Endothelial cell of umbilical vein (primary cell): Measurements from ENCODE around the gene SLF1. TPM values are rescaled to one million over a fixed set of nuclear protein-coding genes. Genes with fewer than 3 reads are reported as not detected.

Experiments
- BruUV-seq: library from RNA; stranded (reverse); fragments of 400-500 nt; replicated peaks from 2 replicates; lab custom pipeline; 2021; lab: Mats Ljungman, UMichigan
- CTCF ChIA-PET: fragments of 300-600, 350-600 bp; sonication (Branson Sonifier 250); formaldehyde crosslinking; loops from one replicate; lab custom pipeline; 2021; ENCODE audit warnings: antibody characterized with exemption, inconsistent platforms; lab: Charles Lee
- POLR2A ChIA-PET: fragments of 300-600, 350-600 bp; sonication (Branson Sonifier 250); formaldehyde crosslinking; loops from one replicate; lab custom pipeline; 2021; ENCODE audit warnings: antibody characterized with exemption, inconsistent platforms; lab: Charles Lee
- DNase-seq: peaks from one replicate; pipeline ENCODE4 v3.0.0-alpha.2; 2011; ENCODE audit warnings: low read depth, low spot score
- FAIRE-seq: peaks from 2 replicates; lab custom pipeline; 2011; peaks lifted over from hg19 to GRCh38; lab: Jason Lieb, UNC
- H2AFZ ChIP-seq: 2 replicates; pipeline ENCODE4 v1.6.0; 2012; ENCODE audit warnings: low read depth, low read length, control low read depth, inconsistent platforms
- H3K27ac ChIP-seq: 2 replicates; pipeline ENCODE4 v1.5.1; 2011; ENCODE audit warnings: low read depth, mild to moderate bottlenecking, control low read depth, low read length, moderate library complexity; ENCODE audit not compliant: insufficient read depth
- H3K27me3 ChIP-seq, 2 experiments: 2 replicates each; pipeline versions ENCODE4 v1.6.0 to v1.6.1; 2011; ENCODE audit warnings: low read length in 2 of 2, mixed read lengths in 1 of 2; ENCODE audit not compliant: control insufficient read depth in 2 of 2, insufficient read depth in 2 of 2
- H3K36me3 ChIP-seq, 2 experiments: 2 replicates in 1 of 2; 3 replicates in 1 of 2; pipeline ENCODE4 v1.5.1; 2011; ENCODE audit warnings: low read length in 2 of 2, mild to moderate bottlenecking in 1 of 2, moderate library complexity in 1 of 2; ENCODE audit not compliant: control insufficient read depth in 2 of 2, insufficient read depth in 2 of 2; ENCODE audit errors: extremely low read depth in 1 of 2
- H3K4me1 ChIP-seq: 3 replicates; pipeline ENCODE4 v1.5.1; 2011; ENCODE audit warnings: mild to moderate bottlenecking, low read length; ENCODE audit not compliant: control insufficient read depth, insufficient read depth; ENCODE audit errors: extremely low read depth
- H3K4me2 ChIP-seq: 2 replicates; pipeline ENCODE4 v1.6.1; 2011; ENCODE audit warnings: low read length, control low read depth, mixed read lengths; ENCODE audit not compliant: insufficient read depth
- H3K4me3 ChIP-seq, 3 experiments: fragments of 200-600 bp in 1 of 3; sonication (generic), shearing (Covaris generic) in 1 of 3; replicated peaks in 1 of 3; 2 replicates each; pipeline ENCODE4 v1.5.1; 2011 to 2016; ENCODE audit warnings: control low read depth in 3 of 3, low read length in 3 of 3, mild to moderate bottlenecking in 2 of 3, inconsistent platforms in 1 of 3, low read depth in 1 of 3, moderate library complexity in 1 of 3; ENCODE audit not compliant: insufficient read depth in 1 of 3
- H3K79me2 ChIP-seq: 2 replicates; pipeline ENCODE4 v1.6.0; 2012; ENCODE audit warnings: low read length, inconsistent platforms; ENCODE audit not compliant: control insufficient read depth, insufficient read depth
- H3K9ac ChIP-seq: replicated peaks from 2 replicates; pipeline ENCODE3; 2011; ENCODE audit warnings: low read length, control low read depth; ENCODE audit not compliant: insufficient read depth; ENCODE audit errors: extremely low read depth
- H3K9me1 ChIP-seq: replicated peaks from 3 replicates; pipeline ENCODE4 v1.6.0; 2011; ENCODE audit warnings: mild to moderate bottlenecking, low read length; ENCODE audit not compliant: control insufficient read depth, insufficient read depth; ENCODE audit errors: extremely low read depth
- H3K9me3 ChIP-seq: replicated peaks from 2 replicates; pipeline ENCODE4 v1.5.1; 2012; ENCODE audit warnings: low read length, inconsistent platforms; ENCODE audit not compliant: control insufficient read depth, insufficient read depth
- H4K20me1 ChIP-seq: replicated peaks from 2 replicates; pipeline ENCODE3; 2011; ENCODE audit warnings: mild to moderate bottlenecking, low read length; ENCODE audit not compliant: control insufficient read depth, insufficient read depth; ENCODE audit errors: extremely low read depth
- CTCF ChIP-seq, 2 donors: IDR thresholded peaks; 1 replicate in 1 of 2; 2 replicates in 1 of 2; pipeline ENCODE4 v1.5.1; 2011; ENCODE audit warnings: low read length in 2 of 2, mild to moderate bottlenecking in 2 of 2, moderate library complexity in 2 of 2, control low read depth in 1 of 2, inconsistent platforms in 1 of 2, low read depth in 1 of 2; ENCODE audit not compliant: insufficient read depth in 1 of 2; ENCODE audit errors: extremely low read depth in 1 of 2
- EZH2 ChIP-seq: IDR thresholded peaks from 2 replicates; pipeline ENCODE4 v1.6.1; 2012; ENCODE audit warnings: borderline replicate concordance, low read depth, mild to moderate bottlenecking, moderate library complexity, low read length, inconsistent platforms; ENCODE audit not compliant: severe bottlenecking
- GATA2 ChIP-seq: IDR thresholded peaks from 2 replicates; pipeline ENCODE4 v1.7.0; 2011; ENCODE audit warnings: low read depth, mild to moderate bottlenecking, moderate library complexity, mixed read lengths, low read length; ENCODE audit not compliant: insufficient read length, insufficient read depth
- JUN ChIP-seq: IDR thresholded peaks from 2 replicates; pipeline ENCODE4 v1.6.1; 2011; ENCODE audit warnings: borderline replicate concordance, low read depth; ENCODE audit not compliant: insufficient read length, insufficient read depth
- MYC ChIP-seq: IDR thresholded peaks from one replicate; pipeline ENCODE4 v1.6.1; 2011; ENCODE audit warnings: mild to moderate bottlenecking, low read depth, low read length
- POLR2A ChIP-seq: IDR thresholded peaks from 2 replicates; pipeline ENCODE4 v1.6.1; 2012; ENCODE audit warnings: low read depth, mild to moderate bottlenecking, control low read depth, low read length
- POLR2AphosphoS5 ChIP-seq: IDR thresholded peaks from 2 replicates; pipeline ENCODE4 v1.6.1; 2012; ENCODE audit warnings: low read depth, mild to moderate bottlenecking, control low read depth, low read length, moderate library complexity; ENCODE audit not compliant: insufficient read depth
- dilution Hi-C: fragments of 300-500 bp; cut with MboI; formaldehyde crosslinking; loops from one replicate; pipeline ENCODE4 v1.15.0; 2019; ENCODE audit warnings: low sequenced_read_pairs; ENCODE audit not compliant: extremely low pct_ligation_motif_present
- intact Hi-C: fragments of 100-400 bp; cut with micrococcal nuclease; formaldehyde crosslinking; loops from one replicate; pipeline ENCODE4 v1.10.0; 2022
- polyA plus RNA-seq, 4 experiments: library from polyadenylated mRNA; depleted of rRNA in 3 of 4; stranded (reverse) in 3 of 4; unstranded in 1 of 4; fragments of >200 nt; gene quantifications; 2 replicates each; pipeline versions ENCODE4 v1.2.1 to v1.2.3, GENCODE V29; 2011 to 2012; ENCODE audit warnings: missing spikeins in 1 of 4
- total RNA-seq: library from RNA; stranded (reverse); gene quantifications from 2 replicates; pipeline ENCODE4 v1.2.3, GENCODE V29; 2021
- TF ChIP-seq, protein P1 (sequence below): IDR thresholded peaks from 2 replicates; pipeline ENCODE4 v1.6.1; 2011; ENCODE audit not compliant: insufficient read depth, insufficient read length

SLF1 gene
- total and polyA plus RNA-seq, 2 donors (not counting 3 experiments of a cell fraction or from before 2014, with no cell fraction given), result 1.4 to 8.5 TPM

- BruUV-seq, result no TSS peak
- H2AFZ ChIP-seq, result no peak overlapping the region
- no peaks in the 10 kb centered on the region for H3K4me1 ChIP-seq
- H3K27me3 ChIP-seq, result no peaks in the 10 kb centered on the region
- TF ChIP-seq EZH2 (no peak), POLR2A (no peak), JUN (no peak), CTCF (IDR thresholded peaks at IDR 0.05; ENCODE audit: extremely low read depth in 1 of 2, insufficient read depth in 1 of 2, low read depth in 1 of 2, low read length in 2 of 2) (no peak), POLR2AphosphoS5 (no peak)
- TF ChIP-seq, protein P1, sequence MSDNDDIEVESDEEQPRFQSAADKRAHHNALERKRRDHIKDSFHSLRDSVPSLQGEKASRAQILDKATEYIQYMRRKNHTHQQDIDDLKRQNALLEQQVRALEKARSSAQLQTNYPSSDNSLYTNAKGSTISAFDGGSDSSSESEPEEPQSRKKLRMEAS, result no peak
- H3K4me2 ChIP-seq, result no peak overlapping the region
- no peaks in the 10 kb centered on the region for H4K20me1 ChIP-seq
- no peaks in the 10 kb centered on the region for H3K36me3 ChIP-seq
- no peak overlapping the region for H3K27ac ChIP-seq
- FAIRE-seq, result no peak
- H3K4me3 ChIP-seq, result no peak overlapping the region
- no peaks in the 10 kb centered on the region for H3K79me2 ChIP-seq
- ChIA-PET CTCF (no interaction called here), POLR2A (no interaction called here)
- no peak overlapping the region for H3K9ac ChIP-seq
- no peaks in the 10 kb centered on the region for H3K9me1 ChIP-seq
- DNase-seq, result no peak
- dilution Hi-C loops (no loop called here), intact Hi-C loops (no loop called here)
- H3K9me3 ChIP-seq, result no peaks in the 10 kb centered on the region
These were observed 81.1 kb downstream of the SLF1 start for GRCh38 chr5:94699562-94699961.

GRCh38 chr5:94700592-94700991 lies 82.1 kb downstream of the SLF1 start:
- H3K9me3 ChIP-seq, result no peaks in the 10 kb centered on the region
- no peak overlapping the region for H3K4me3 ChIP-seq
- H2AFZ ChIP-seq, result no peak overlapping the region
- H3K4me1 ChIP-seq, result no peaks in the 10 kb centered on the region
- H3K27ac ChIP-seq, result no peak overlapping the region
- CTCF ChIA-PET, result interaction anchor here (1.3 kb wide), 1 partner anchor 26 kb away, joined by 3 read pairs; no protein-coding TSS in a partner anchor
- FAIRE-seq (no peak), DNase-seq (no peak)
- intact Hi-C loops (no loop called here), dilution Hi-C loops (no loop called here)
- H3K4me2 ChIP-seq, result no peak overlapping the region
- TF ChIP-seq MYC (no peak), GATA2 (no peak)
- H3K27me3 ChIP-seq, result no peaks in the 10 kb centered on the region
- H3K9ac ChIP-seq, result no peak overlapping the region
- no peaks in the 10 kb centered on the region for H3K79me2 ChIP-seq
- no peaks in the 10 kb centered on the region for H3K36me3 ChIP-seq
- POLR2A ChIA-PET, result no interaction called here
- no peaks in the 10 kb centered on the region for H3K9me1 ChIP-seq
- no TSS peak for BruUV-seq
- H4K20me1 ChIP-seq, result no peaks in the 10 kb centered on the region
